H1 (cell line): Measurements from ENCODE around the gene UBE2Q2.
A peak's percentile ranks its signal among the peaks of the same experiment; 100 is the strongest.

ENCODE experiments used
- FOSL1 ChIP-seq: IDR thresholded peaks from 2 replicates; pipeline ENCODE4 v1.6.1; 2011; ENCODE audit warnings: mild to moderate bottlenecking, low read depth, low read length, moderate library complexity; ENCODE audit not compliant: insufficient read depth
- GTF2F1 ChIP-seq: IDR thresholded peaks from 2 replicates; pipeline ENCODE4 v1.6.1; 2012; ENCODE audit warnings: low read depth, low read length, improper control_type of control experiment, borderline replicate concordance
- RNF2 ChIP-seq: fragments of 200-900, 300-1000 bp; sonication (generic); IDR thresholded peaks from 2 replicates; pipeline ENCODE4 v1.7.1; 2016; ENCODE audit warnings: borderline replicate concordance, low read depth, mild to moderate bottlenecking, antibody characterized with exemption, low read length; ENCODE audit not compliant: poor library complexity, severe bottlenecking; ENCODE audit errors: missing control alignments
- SRF ChIP-seq: IDR thresholded peaks from 2 replicates; pipeline ENCODE4 v1.6.1; 2011; ENCODE audit warnings: mild to moderate bottlenecking, low read depth, low read length, moderate library complexity
- TEAD4 ChIP-seq: IDR thresholded peaks from 2 replicates; pipeline ENCODE4 v1.6.1; 2012; ENCODE audit warnings: low read depth, low read length, inconsistent platforms, mixed read lengths
- TF ChIP-seq, protein P1 (sequence below), 3 experiments: IDR thresholded peaks; 1 replicate in 2 of 3; 2 replicates in 1 of 3; pipeline versions ENCODE4 v1.5.1 to v1.6.1; 2011; ENCODE audit warnings: low read length in 3 of 3, mild to moderate bottlenecking in 3 of 3, inconsistent platforms in 2 of 3, low read depth in 1 of 3, moderate library complexity in 1 of 3; ENCODE audit not compliant: insufficient read depth in 1 of 3; ENCODE audit errors: control extremely low read depth in 1 of 3

DNA sequence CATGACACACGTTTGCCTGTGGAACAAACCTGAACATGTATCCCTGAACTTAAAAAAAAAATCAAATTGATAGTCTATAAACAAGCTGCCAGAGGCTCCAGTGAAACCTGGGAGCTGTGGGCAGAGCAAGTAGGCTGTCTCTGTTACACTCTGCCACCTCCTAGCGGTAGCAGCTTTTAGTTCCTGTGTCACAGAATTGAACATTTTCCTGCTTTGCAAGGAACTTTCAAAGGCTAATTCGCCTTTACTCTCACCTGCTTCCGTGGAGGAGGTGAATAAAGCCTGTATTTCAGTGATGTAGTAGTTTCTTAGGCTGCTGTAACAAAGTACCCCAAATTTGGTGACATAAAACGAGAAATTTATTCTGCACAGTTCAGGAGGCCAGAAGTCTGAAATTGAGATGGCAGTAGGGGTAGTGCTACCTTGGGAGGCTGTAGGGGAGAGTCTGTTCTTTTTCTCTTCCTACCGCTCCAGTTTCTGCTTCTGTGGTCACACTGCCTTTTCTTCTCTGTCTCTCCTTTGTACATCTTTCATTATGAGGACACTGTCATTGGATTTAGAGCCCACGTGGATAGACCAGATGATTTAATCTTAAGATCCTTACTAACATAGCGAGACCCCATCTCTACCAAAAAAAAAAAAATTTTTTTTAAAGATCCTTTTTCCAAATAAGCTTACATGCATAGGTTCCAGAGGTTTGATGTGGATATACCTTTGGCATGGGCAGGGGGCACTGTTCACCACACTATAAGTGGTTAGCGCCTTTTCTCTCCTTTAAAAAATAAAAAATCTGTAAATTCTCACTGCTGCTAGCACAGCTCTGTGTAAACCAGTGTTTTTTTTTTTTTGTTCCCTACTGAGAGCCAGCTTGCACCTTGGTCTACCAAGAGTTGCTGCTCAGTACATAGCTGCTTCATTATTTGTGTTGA, 85.7 kb downstream of the UBE2Q2 start:
- TF ChIP-seq, protein P1, sequence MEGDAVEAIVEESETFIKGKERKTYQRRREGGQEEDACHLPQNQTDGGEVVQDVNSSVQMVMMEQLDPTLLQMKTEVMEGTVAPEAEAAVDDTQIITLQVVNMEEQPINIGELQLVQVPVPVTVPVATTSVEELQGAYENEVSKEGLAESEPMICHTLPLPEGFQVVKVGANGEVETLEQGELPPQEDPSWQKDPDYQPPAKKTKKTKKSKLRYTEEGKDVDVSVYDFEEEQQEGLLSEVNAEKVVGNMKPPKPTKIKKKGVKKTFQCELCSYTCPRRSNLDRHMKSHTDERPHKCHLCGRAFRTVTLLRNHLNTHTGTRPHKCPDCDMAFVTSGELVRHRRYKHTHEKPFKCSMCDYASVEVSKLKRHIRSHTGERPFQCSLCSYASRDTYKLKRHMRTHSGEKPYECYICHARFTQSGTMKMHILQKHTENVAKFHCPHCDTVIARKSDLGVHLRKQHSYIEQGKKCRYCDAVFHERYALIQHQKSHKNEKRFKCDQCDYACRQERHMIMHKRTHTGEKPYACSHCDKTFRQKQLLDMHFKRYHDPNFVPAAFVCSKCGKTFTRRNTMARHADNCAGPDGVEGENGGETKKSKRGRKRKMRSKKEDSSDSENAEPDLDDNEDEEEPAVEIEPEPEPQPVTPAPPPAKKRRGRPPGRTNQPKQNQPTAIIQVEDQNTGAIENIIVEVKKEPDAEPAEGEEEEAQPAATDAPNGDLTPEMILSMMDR (IDR thresholded peaks at IDR 0.05; ENCODE audit: control extremely low read depth in 1 of 3, insufficient read depth in 1 of 3, low read depth in 1 of 3, low read length in 3 of 3), result peak; percentile 60 to 87 (median 76)
- TF ChIP-seq TEAD4, result no peak
- no peak for TF ChIP-seq FOSL1
- TF ChIP-seq RNF2, result no peak
- TF ChIP-seq SRF, result no peak
- no peak for TF ChIP-seq GTF2F1
